PC-9 (cell line): ENCODE measurements around the gene IL11RA.

Experiments used
- EZH2 ChIP-seq: fragments of 200-600 bp; sonication (generic); IDR thresholded peaks from 2 replicates; pipeline ENCODE4 v1.8.0; 2017; ENCODE audit warnings: antibody characterized with exemption, low read depth
- TF ChIP-seq, protein P1 (sequence below): fragments of 200-600 bp; sonication (generic); conservative IDR thresholded peaks from 2 replicates; pipeline ENCODE4 v1.6.1; 2017; ENCODE audit warnings: mixed run types, antibody characterized with exemption, mild to moderate bottlenecking, moderate library complexity

DNA sequence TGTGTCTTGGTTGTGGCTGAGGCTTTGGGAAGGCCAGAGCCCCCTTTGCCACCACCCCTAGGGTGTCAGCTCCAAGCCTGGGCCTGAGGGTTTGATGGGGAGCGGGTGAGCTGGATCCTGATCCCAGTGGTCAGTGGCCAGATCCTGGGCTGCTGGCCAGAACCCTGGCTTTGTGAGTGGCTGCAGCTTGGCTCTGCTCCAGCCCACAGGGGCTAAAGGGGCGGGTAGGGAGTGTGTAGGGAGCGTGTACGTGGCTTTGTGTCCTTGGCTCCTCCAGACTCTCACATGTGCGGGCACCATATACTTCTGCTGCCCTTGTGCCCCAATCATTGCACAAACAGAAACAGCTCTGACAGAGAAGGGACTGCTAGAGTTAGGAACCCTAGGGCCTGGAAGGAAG, 1.2 kb upstream of the IL11RA start:
- TF ChIP-seq, protein P1, sequence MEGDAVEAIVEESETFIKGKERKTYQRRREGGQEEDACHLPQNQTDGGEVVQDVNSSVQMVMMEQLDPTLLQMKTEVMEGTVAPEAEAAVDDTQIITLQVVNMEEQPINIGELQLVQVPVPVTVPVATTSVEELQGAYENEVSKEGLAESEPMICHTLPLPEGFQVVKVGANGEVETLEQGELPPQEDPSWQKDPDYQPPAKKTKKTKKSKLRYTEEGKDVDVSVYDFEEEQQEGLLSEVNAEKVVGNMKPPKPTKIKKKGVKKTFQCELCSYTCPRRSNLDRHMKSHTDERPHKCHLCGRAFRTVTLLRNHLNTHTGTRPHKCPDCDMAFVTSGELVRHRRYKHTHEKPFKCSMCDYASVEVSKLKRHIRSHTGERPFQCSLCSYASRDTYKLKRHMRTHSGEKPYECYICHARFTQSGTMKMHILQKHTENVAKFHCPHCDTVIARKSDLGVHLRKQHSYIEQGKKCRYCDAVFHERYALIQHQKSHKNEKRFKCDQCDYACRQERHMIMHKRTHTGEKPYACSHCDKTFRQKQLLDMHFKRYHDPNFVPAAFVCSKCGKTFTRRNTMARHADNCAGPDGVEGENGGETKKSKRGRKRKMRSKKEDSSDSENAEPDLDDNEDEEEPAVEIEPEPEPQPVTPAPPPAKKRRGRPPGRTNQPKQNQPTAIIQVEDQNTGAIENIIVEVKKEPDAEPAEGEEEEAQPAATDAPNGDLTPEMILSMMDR = no peak
- no peak for TF ChIP-seq EZH2
